HepG2 (cell line): ENCODE results near the gene LIN28A. TPM values are rescaled to one million over a fixed set of nuclear protein-coding genes. Genes with fewer than 3 reads are reported as not detected.

Experiments used
- ARID4A ChIP-seq: sonication (generic); formaldehyde crosslinking; IDR thresholded peaks from 2 replicates; pipeline ENCODE4 v1.5.0; 2020; ENCODE audit warnings: mild to moderate bottlenecking, missing genetic modification reagents, borderline replicate concordance
- ARNTL ChIP-seq: sonication (generic); formaldehyde crosslinking; IDR thresholded peaks from 2 replicates; pipeline ENCODE4 v1.4.0; 2020; ENCODE audit warnings: mild to moderate bottlenecking, missing genetic modification reagents
- CCDC6 ChIP-seq: sonication (generic); formaldehyde crosslinking; IDR thresholded peaks from 2 replicates; pipeline ENCODE4 v1.8.1; 2022; ENCODE audit warnings: mild to moderate bottlenecking, missing genetic modification reagents, moderate library complexity
- CENPT ChIP-seq: sonication (generic); formaldehyde crosslinking; IDR thresholded peaks from 2 replicates; pipeline ENCODE4 v1.8.0; 2022; ENCODE audit warnings: low read depth, mild to moderate bottlenecking, moderate library complexity, missing genetic modification reagents
- EED ChIP-seq: sonication (generic); formaldehyde crosslinking; IDR thresholded peaks from 2 replicates; pipeline ENCODE4 v1.5.0; 2020; ENCODE audit warnings: mild to moderate bottlenecking, missing genetic modification reagents
- ELF4 ChIP-seq: sonication (generic); formaldehyde crosslinking; IDR thresholded peaks from 2 replicates; pipeline ENCODE4 v1.5.0; 2020; ENCODE audit warnings: missing genetic modification reagents, mild to moderate bottlenecking, moderate library complexity, borderline replicate concordance
- KDM4B ChIP-seq: sonication (generic); formaldehyde crosslinking; IDR thresholded peaks from 2 replicates; pipeline ENCODE4 v1.4.0; 2020; ENCODE audit warnings: missing genetic modification reagents
- RERE ChIP-seq: IDR thresholded peaks from 2 replicates; pipeline ENCODE4 v1.6.1; 2016; ENCODE audit warnings: low read depth, missing genetic modification reagents, missing compliant biosample characterization
- RXRB ChIP-seq: IDR thresholded peaks from 2 replicates; pipeline ENCODE4 v1.6.1; 2016; ENCODE audit warnings: borderline replicate concordance, missing genetic modification reagents, missing compliant biosample characterization
- TFDP2 ChIP-seq: sonication (generic); formaldehyde crosslinking; IDR thresholded peaks from 2 replicates; pipeline ENCODE4 v1.4.0; 2020; ENCODE audit warnings: missing genetic modification reagents
- XRCC5 ChIP-seq: fragments of 200-400 bp; formaldehyde crosslinking; optimal IDR thresholded peaks from 2 replicates; pipeline ENCODE3; 2017; ENCODE audit warnings: mild to moderate bottlenecking, low read length
- ZBTB42 ChIP-seq: sonication (generic); formaldehyde crosslinking; IDR thresholded peaks from 2 replicates; pipeline ENCODE4 v1.5.0; 2020; ENCODE audit warnings: mild to moderate bottlenecking, missing genetic modification reagents
- ZFP36L2 ChIP-seq: sonication (generic); formaldehyde crosslinking; IDR thresholded peaks from 2 replicates; pipeline ENCODE4 v1.4.0; 2020; ENCODE audit warnings: missing genetic modification reagents
- ZNF143 ChIP-seq: sonication (generic); formaldehyde crosslinking; IDR thresholded peaks from 2 replicates; pipeline ENCODE4 v1.4.0; 2020; ENCODE audit warnings: missing genetic modification reagents
- ZNF274 ChIP-seq: sonication (generic); formaldehyde crosslinking; IDR thresholded peaks from 2 replicates; pipeline ENCODE4 v1.5.1; 2020; ENCODE audit warnings: mild to moderate bottlenecking, missing genetic modification reagents
- ZNF441 ChIP-seq: sonication (generic); formaldehyde crosslinking; IDR thresholded peaks from 2 replicates; pipeline ENCODE4 v1.7.0; 2021; ENCODE audit warnings: missing genetic modification reagents, borderline replicate concordance
- ZNF543 ChIP-seq: sonication (generic); formaldehyde crosslinking; IDR thresholded peaks from 2 replicates; pipeline ENCODE4 v1.4.0; 2020; ENCODE audit warnings: mild to moderate bottlenecking, missing genetic modification reagents
- ZNF569 ChIP-seq: sonication (generic); formaldehyde crosslinking; IDR thresholded peaks from 2 replicates; pipeline ENCODE4 v1.5.0; 2020; ENCODE audit warnings: mild to moderate bottlenecking, missing genetic modification reagents, moderate library complexity, borderline replicate concordance
- polyA plus RNA-seq, 8 experiments: library from polyadenylated mRNA; depleted of rRNA in 3 of 8; stranded (reverse) in 7 of 8; unstranded in 1 of 8; fragments of >200 nt; fragmentation: Illumina TruSeq in 4 of 8; extraction: Trizol in 4 of 8; gene quantifications; 2 replicates each; pipeline versions ENCODE4 v1.2.1 to v1.2.3, GENCODE V29; 2011 to 2016; ENCODE audit warnings: low read depth in 4 of 8, missing spikeins in 1 of 8, mixed read lengths in 1 of 8; ENCODE audit not compliant: insufficient read depth in 1 of 8
- total RNA-seq, 5 experiments: library from RNA; depleted of rRNA; stranded (reverse); fragments of >200 nt; fragmentation: Illumina TruSeq; extraction: Trizol; gene quantifications; 2 replicates each; pipeline ENCODE4 v1.2.3, GENCODE V29; 2016; ENCODE audit warnings: low read depth in 1 of 5

Gene LIN28A
- total and polyA plus RNA-seq, 2 of the 13 experiments (the other 11 are each of a cell fraction or from before 2014, with no cell fraction given) = not detected

- TF ChIP-seq ARID4A (CRISPR knock-in tag) (no peak; the same call in 1 of the 2 replicates), ZNF441 (CRISPR knock-in tag) (peak; percentile 60; the same call in 1 of the 2 replicates), TFDP2 (CRISPR knock-in tag) (no peak), CCDC6 (0 out of 2 replicates have a peak, but pooled peaks have one; percentile 14), ZBTB42 (CRISPR knock-in tag) (no peak), ZNF274 (CRISPR knock-in tag) (no peak), ZNF569 (no peak), ARNTL (no peak), ZFP36L2 (CRISPR knock-in tag) (no peak), ZNF543 (CRISPR knock-in tag) (no peak), RERE (CRISPR knock-in tag) (no peak), CENPT (no peak), KDM4B (peak; percentile 26; the same call in 1 of the 2 replicates), EED (CRISPR knock-in tag) (no peak; the same call in 1 of the 2 replicates), RXRB (CRISPR knock-in tag) (peak; percentile 65; the same call in 1 of the 2 replicates), ZNF143 (0 out of 2 replicates have a peak, but pooled peaks have one; percentile 44), XRCC5 (peak; percentile 86), ELF4 (CRISPR knock-in tag) (no peak)
Observed at GRCh38 chr1:26363549-26364448, 46.8 kb upstream of the LIN28A start (continued).
